ENCODE results near the gene FADD.
A peak's percentile ranks its signal among the peaks of the same experiment; 100 is the strongest.

Gene FADD

GRCh38 chr11:70240337-70240736 is 37.2 kb downstream of the FADD start:
- no peak for DNase-seq

- no peak for DNase-seq
Measured at GRCh38 chr11:70241709-70242108, 38.6 kb downstream of the FADD start.

- DNase-seq = no peak
Measured at GRCh38 chr11:70242885-70243284, 39.8 kb downstream of the FADD start.

GRCh38 chr11:70243912-70244652 is 41.0 kb downstream of the FADD start:
- DNase-seq = no peak

- DNase-seq = peak; percentile 78
Measured at GRCh38 chr11:70244698-70245097, 41.6 kb downstream of the FADD start.

GRCh38 chr11:70246196-70246595 is 43.1 kb downstream of the FADD start:
- DNase-seq = no peak

GRCh38 chr11:70247042-70247709 is 44.1 kb downstream of the FADD start:
- DNase-seq = no peak

GRCh38 chr11:70247710-70248072 is 44.6 kb downstream of the FADD start:
- no peak for DNase-seq

GRCh38 chr11:70250876-70251658 is 48.0 kb downstream of the FADD start:
- DNase-seq = no peak

GRCh38 chr11:70251659-70252321 is 48.7 kb downstream of the FADD start:
- DNase-seq = peak; percentile 25

- no peak for DNase-seq
Measured at GRCh38 chr11:70252844-70253243, 49.7 kb downstream of the FADD start.

- DNase-seq = peak; percentile 19
Measured at GRCh38 chr11:70255477-70256116, 52.5 kb downstream of the FADD start.

Data from fibroblast of upper back skin (primary cell).